Measurements from ENCODE around the gene OSBPL6.
"Not testable (repeated sequence)": the region's sequence is repeated elsewhere in the genome, so short reads cannot be mapped to it uniquely, and the experiment has no call there.

The OSBPL6 gene

DNA sequence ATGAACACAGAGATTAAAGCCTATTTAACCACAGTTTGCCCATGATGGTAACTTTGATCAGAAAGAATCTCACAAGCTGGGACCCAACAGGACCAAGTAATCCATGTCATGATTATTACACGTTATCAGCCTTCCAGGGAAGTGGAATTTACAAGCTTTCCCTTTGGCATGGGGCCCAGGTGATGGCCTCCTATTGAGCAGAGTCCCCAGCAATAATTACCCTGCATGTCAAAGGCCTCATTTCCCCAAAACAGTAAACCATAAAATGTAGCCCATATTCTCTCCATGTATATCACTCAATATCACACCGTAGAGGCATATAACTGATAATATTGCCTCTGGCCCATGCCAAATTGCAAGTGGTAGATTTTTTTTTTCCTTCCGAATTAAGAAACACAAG lies 217.7 kb downstream of the OSBPL6 start:
- no peak for DNase-seq
- H3K36me3 ChIP-seq (replicated peaks) = no peaks in the 10 kb centered on the region
- TF ChIP-seq, protein P1, sequence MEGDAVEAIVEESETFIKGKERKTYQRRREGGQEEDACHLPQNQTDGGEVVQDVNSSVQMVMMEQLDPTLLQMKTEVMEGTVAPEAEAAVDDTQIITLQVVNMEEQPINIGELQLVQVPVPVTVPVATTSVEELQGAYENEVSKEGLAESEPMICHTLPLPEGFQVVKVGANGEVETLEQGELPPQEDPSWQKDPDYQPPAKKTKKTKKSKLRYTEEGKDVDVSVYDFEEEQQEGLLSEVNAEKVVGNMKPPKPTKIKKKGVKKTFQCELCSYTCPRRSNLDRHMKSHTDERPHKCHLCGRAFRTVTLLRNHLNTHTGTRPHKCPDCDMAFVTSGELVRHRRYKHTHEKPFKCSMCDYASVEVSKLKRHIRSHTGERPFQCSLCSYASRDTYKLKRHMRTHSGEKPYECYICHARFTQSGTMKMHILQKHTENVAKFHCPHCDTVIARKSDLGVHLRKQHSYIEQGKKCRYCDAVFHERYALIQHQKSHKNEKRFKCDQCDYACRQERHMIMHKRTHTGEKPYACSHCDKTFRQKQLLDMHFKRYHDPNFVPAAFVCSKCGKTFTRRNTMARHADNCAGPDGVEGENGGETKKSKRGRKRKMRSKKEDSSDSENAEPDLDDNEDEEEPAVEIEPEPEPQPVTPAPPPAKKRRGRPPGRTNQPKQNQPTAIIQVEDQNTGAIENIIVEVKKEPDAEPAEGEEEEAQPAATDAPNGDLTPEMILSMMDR (IDR thresholded peaks at IDR 0.05; ENCODE audit: low read depth, low read length, missing control alignments) = no peak
- no peaks in the 10 kb centered on the region for H3K27me3 ChIP-seq (replicated peaks)
- in situ Hi-C loops (cut with HindIII; ENCODE audit: low pct_ligation_motif_present, low sequenced_read_pairs) = loop anchor here (25.0 kb wide), 1 partner anchor 275 kb away; no protein-coding TSS in a partner anchor
- no peak overlapping the region for H3K4me3 ChIP-seq (ENCODE audit: low read depth, low read length)
- no peak overlapping the region for H3K27ac ChIP-seq

DNA sequence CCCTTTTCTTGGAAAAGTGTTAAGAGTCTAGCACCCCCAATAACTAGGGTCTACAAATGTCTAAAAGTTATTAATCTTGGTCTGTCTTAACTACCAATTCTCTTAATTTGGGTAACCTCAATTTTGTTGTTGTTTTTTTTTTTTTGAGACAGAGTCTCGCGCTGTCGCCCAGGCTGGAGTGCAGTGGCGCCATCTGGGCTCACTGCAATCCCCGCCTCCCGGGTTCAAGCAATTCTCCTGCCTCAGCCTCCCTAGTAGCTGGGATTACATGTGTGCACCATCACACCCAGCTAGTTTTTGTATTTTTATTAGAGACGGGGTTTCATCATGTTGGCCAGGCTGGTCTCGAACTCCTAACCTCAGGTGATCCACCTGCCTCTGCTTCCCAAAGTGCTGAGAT lies 218.1 kb downstream of the OSBPL6 start:
- DNase-seq; H3K27me3 ChIP-seq (replicated peaks); H3K4me3 ChIP-seq (ENCODE audit: low read depth, low read length); H3K36me3 ChIP-seq (replicated peaks); H3K27ac ChIP-seq: not testable (repeated sequence)
- in situ Hi-C loops (cut with HindIII; ENCODE audit: low pct_ligation_motif_present, low sequenced_read_pairs) = loop anchor here (25.0 kb wide), 1 partner anchor 275 kb away; no protein-coding TSS in a partner anchor

DNA sequence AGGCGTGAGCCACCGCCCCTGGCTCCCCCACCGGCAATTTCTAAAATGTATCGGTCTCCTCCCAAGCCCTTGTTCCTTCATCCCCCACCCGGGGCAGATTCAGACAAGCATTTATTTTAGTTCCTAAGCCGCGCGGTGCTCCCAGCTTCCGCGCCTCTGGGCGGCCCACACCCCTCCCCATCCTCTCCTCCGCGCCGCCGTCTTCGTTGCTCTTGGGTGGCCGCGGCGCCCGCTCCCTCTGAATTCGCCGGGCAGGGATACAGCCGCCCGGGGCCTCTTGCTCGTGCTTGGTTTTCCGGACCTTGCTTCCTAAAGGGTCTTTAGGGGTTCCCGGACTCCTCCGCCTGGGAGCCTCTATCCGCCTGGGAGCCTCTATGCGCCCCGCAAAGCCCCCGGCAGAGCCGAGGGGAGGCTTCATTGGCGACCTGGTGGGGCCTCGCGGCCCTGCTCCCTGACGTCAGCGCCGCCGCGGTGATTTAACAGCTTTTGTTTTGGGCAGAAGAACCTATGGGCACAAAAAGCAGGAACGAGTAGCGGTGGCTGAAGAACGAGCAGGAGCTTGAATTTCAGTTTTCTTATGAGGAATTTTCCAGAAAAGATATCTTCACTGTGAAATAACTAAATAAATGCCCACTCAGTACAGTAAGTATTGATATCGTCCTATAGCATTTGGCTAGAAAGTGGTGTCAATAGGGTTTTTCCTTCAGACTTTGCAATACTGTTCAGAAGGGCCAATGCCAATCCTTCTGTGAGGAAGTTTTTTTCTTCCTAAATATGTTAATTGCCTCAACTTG lies 219.4 kb downstream of the OSBPL6 start:
- DNase-seq = peak; percentile 74
- TF ChIP-seq, protein P1 (IDR thresholded peaks at IDR 0.05; ENCODE audit: low read depth, low read length, missing control alignments) = no peak
- peak overlapping the region; percentile 68 for H3K4me3 ChIP-seq (ENCODE audit: low read depth, low read length)
- no peaks in the 10 kb centered on the region for H3K27me3 ChIP-seq (replicated peaks)
- H3K27ac ChIP-seq = peak overlapping the region; percentile 93
- in situ Hi-C loops (cut with HindIII; ENCODE audit: low pct_ligation_motif_present, low sequenced_read_pairs) = loop anchor here (25.0 kb wide), 1 partner anchor 276 kb away; no protein-coding TSS in a partner anchor
- H3K36me3 ChIP-seq (replicated peaks) = no peaks in the 10 kb centered on the region

DNA sequence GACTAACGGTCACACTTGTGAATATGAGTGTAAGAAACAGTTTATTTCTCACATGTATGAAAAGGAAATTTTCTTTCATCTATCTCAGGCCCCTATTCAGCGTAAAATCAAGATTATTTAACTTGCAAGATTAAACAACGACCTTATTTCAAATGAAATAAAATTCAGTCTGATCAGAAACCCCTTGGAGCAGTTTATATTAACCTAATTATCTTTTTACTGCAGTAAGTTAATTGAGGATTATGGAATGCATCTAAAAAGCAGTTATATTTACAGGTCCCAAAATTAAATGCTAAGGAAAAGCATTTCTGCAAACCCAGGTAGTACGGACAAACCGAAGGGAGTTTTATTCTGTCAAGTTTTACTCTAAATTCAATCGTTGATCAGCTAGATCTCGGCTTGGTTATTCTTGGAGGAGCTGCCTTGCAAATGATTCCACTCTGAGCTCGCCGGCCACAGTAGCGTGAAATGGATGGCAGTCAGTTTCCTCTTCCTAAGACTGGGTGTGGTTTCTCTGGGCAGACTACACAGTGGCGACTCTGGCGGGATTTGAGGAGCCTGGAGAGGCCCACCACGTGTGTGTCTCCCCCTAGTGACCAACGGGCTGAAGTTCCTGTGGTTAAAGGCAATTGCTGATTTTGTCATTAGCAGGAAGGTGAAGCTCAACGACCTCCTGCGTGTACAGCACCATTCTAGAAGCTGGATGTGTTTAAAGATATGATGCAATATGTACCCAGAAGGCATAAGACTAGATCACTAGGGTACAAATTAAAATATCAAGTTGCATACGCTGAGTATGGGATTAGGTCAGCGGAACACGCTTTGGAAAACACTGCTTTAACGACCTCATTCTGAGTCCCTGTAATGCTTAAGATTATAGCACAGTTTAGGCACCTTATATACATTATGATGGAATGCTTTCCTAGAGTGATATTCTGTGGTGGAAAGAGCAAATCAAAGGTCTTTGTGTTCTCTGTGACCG lies 220.2 kb downstream of the OSBPL6 start:
- Histone ChIP-seq H3K4me3 (ENCODE audit: low read depth, low read length) (peak overlapping the region; percentile 68), H3K36me3 (replicated peaks) (no peaks in the 10 kb centered on the region), H3K27me3 (replicated peaks) (no peaks in the 10 kb centered on the region), H3K27ac (peak overlapping the region; percentile 93)
- TF ChIP-seq, protein P1 (IDR thresholded peaks at IDR 0.05; ENCODE audit: low read depth, low read length, missing control alignments) = peak; percentile 96
- in situ Hi-C loops (cut with HindIII; ENCODE audit: low pct_ligation_motif_present, low sequenced_read_pairs) = loop anchor here (25.0 kb wide), 1 partner anchor 277 kb away; no protein-coding TSS in a partner anchor
- DNase-seq = peak; percentile 91

DNA sequence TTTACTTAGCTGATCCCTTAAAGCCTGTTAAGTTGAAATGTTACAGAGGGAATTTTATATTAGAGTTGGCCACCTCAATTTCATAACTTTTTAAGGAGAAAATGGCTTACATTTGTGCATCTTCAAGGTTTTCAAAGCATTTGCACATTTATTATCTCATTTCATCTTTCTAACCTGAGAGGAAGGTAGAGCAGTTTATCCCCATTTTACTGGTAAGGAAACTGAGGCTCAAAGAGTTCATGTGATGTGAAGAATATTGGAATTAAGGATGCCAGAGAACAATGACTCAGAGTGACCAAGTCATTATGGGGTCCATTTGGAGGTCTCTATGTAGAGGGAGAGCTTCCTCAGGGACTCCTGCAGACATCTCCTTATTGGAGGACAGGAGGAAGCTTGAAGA lies 221.7 kb downstream of the OSBPL6 start:
- H3K27me3 ChIP-seq (replicated peaks) = no peaks in the 10 kb centered on the region
- no peaks in the 10 kb centered on the region for H3K36me3 ChIP-seq (replicated peaks)
- in situ Hi-C loops (cut with HindIII; ENCODE audit: low pct_ligation_motif_present, low sequenced_read_pairs) = loop anchor here (25.0 kb wide), 1 partner anchor 279 kb away; no protein-coding TSS in a partner anchor

More for the DNA sequence above, 221.7 kb downstream of the OSBPL6 start:
- TF ChIP-seq, protein P1 (IDR thresholded peaks at IDR 0.05; ENCODE audit: low read depth, low read length, missing control alignments) = no peak
- Histone ChIP-seq H3K27ac (no peak overlapping the region), H3K4me3 (ENCODE audit: low read depth, low read length) (no peak overlapping the region)
- DNase-seq = no peak

Data from brain microvascular endothelial cell (primary cell).